Measurements from ENCODE around the gene PTPRD.

Gene PTPRD

GRCh38 chr9:8845376-8845775, 1767.4 kb downstream of the PTPRD start:
- Histone ChIP-seq H3K9me3 (ENCODE audit: control insufficient read depth, insufficient read depth, low read depth, low read length) (no peaks in the 10 kb centered on the region), H3K36me3 (ENCODE audit: control insufficient read depth in 2 of 2, insufficient read depth in 1 of 2, low read length in 2 of 2) (no peaks in the 10 kb centered on the region), H3K27ac (ENCODE audit: extremely low read depth, low read depth, low read length) (no peak overlapping the region), H3K4me1 (ENCODE audit: control insufficient read depth, insufficient read depth, low read length) (no peaks in the 10 kb centered on the region), H3K4me3 (ENCODE audit: low read depth, low read length) (no peak overlapping the region)
- TF ChIP-seq ZNF266 (tag by site-specific recombination; IDR thresholded peaks at IDR 0.05; ENCODE audit: low read depth), result no peak
- ChIA-PET CTCF (interaction anchor here (0.7 kb wide), 1 partner anchor 36 kb away, joined by 4 read pairs; no protein-coding TSS in a partner anchor), POLR2A (no interaction called here)

- Histone ChIP-seq H3K36me3 (ENCODE audit: control insufficient read depth in 2 of 2, insufficient read depth in 1 of 2, low read length in 2 of 2) (no peaks in the 10 kb centered on the region), H3K9me3 (ENCODE audit: control insufficient read depth, insufficient read depth, low read depth, low read length) (no peaks in the 10 kb centered on the region), H3K4me1 (ENCODE audit: control insufficient read depth, insufficient read depth, low read length) (no peaks in the 10 kb centered on the region), H3K4me3 (ENCODE audit: low read depth, low read length) (no peak overlapping the region), H3K27ac (ENCODE audit: extremely low read depth, low read depth, low read length) (no peak overlapping the region)
- ChIA-PET POLR2A (no interaction called here), CTCF (interaction anchor here (0.6 to 0.7 kb wide), 2 partner anchors 10 to 61 kb away, joined by 3 read pairs; no protein-coding TSS in a partner anchor)
- TF ChIP-seq ZNF48 (tag by site-specific recombination; IDR thresholded peaks at IDR 0.05) (no peak), KLF10 (tag by site-specific recombination; IDR thresholded peaks at IDR 0.05) (no peak), MYNN (tag by site-specific recombination; IDR thresholded peaks at IDR 0.05; ENCODE audit: borderline replicate concordance) (no peak), REPIN1 (tag by site-specific recombination; IDR thresholded peaks at IDR 0.05; ENCODE audit: low read depth) (no peak), ZNF645 (tag by site-specific recombination; IDR thresholded peaks at IDR 0.05) (no peak)
Measured at GRCh38 chr9:8844549-8844948, 1768.3 kb downstream of the PTPRD start.

- POLR2A ChIA-PET, result no interaction called here
- no peak for TF ChIP-seq ZFHX2 (tag by site-specific recombination; conservative IDR thresholded peaks at IDR 0.05)
- no peak for TF ChIP-seq ZNF791 (tag by site-specific recombination; IDR thresholded peaks at IDR 0.05)
- no peak for TF ChIP-seq ZNF600 (tag by site-specific recombination; IDR thresholded peaks at IDR 0.05)
- TF ChIP-seq ZFP69B (tag by site-specific recombination; IDR thresholded peaks at IDR 0.05), result no peak
- CTCF ChIA-PET, result no interaction called here
Measured at GRCh38 chr9:8842402-8843193, 1770.2 kb downstream of the PTPRD start.

GRCh38 chr9:8838136-8838535, 1774.7 kb downstream of the PTPRD start:
- H3K4me3 ChIP-seq (ENCODE audit: low read depth, low read length), result no peak overlapping the region
- ChIA-PET POLR2A (no interaction called here), CTCF (no interaction called here)
- H3K27ac ChIP-seq (ENCODE audit: extremely low read depth, low read depth, low read length), result no peak overlapping the region
- H3K9me3 ChIP-seq (ENCODE audit: control insufficient read depth, insufficient read depth, low read depth, low read length), result no peaks in the 10 kb centered on the region
- TF ChIP-seq ZNF600 (tag by site-specific recombination; IDR thresholded peaks at IDR 0.05) (no peak), ZNF830 (tag by site-specific recombination; IDR thresholded peaks at IDR 0.05; ENCODE audit: low read depth) (no peak), ZNF140 (tag by site-specific recombination; IDR thresholded peaks at IDR 0.05) (no peak), ZNF292 (tag by site-specific recombination; IDR thresholded peaks at IDR 0.05; ENCODE audit: borderline replicate concordance, low read depth) (no peak), KLF10 (tag by site-specific recombination; IDR thresholded peaks at IDR 0.05) (no peak), ZNF596 (tag by site-specific recombination; IDR thresholded peaks at IDR 0.05) (no peak), SP2 (tag by site-specific recombination; IDR thresholded peaks at IDR 0.05) (no peak), ZNF423 (tag by site-specific recombination; IDR thresholded peaks at IDR 0.05) (no peak)
- H3K36me3 ChIP-seq (ENCODE audit: control insufficient read depth in 2 of 2, insufficient read depth in 1 of 2, low read length in 2 of 2), result no peaks in the 10 kb centered on the region
- no peaks in the 10 kb centered on the region for H3K4me1 ChIP-seq (ENCODE audit: control insufficient read depth, insufficient read depth, low read length)

More at GRCh38 chr9:8842402-8843193, 1770.2 kb downstream of the PTPRD start:
- no peaks in the 10 kb centered on the region for H3K4me1 ChIP-seq (ENCODE audit: control insufficient read depth, insufficient read depth, low read length)
- no peaks in the 10 kb centered on the region for H3K9me3 ChIP-seq (ENCODE audit: control insufficient read depth, insufficient read depth, low read depth, low read length)
- no peak overlapping the region for H3K27ac ChIP-seq (ENCODE audit: extremely low read depth, low read depth, low read length)
- no peak overlapping the region for H3K4me3 ChIP-seq (ENCODE audit: low read depth, low read length)
- no peaks in the 10 kb centered on the region for H3K36me3 ChIP-seq (ENCODE audit: control insufficient read depth in 2 of 2, insufficient read depth in 1 of 2, low read length in 2 of 2)
